HG03565 (cell line): ENCODE results near the gene PCNX3.
"Not testable (repeated sequence)": the region's sequence is repeated elsewhere in the genome, so short reads cannot be mapped to it uniquely, and the experiment has no call there.

ENCODE experiments used
- ATAC-seq: cut with Tn5 transposase; IDR thresholded peaks from one replicate; pipeline ENCODE4 v1.9.1; 2021; ENCODE audit warnings: mild to moderate bottlenecking, moderate library complexity; ENCODE audit not compliant: unreplicated experiment

Gene PCNX3

DNA sequence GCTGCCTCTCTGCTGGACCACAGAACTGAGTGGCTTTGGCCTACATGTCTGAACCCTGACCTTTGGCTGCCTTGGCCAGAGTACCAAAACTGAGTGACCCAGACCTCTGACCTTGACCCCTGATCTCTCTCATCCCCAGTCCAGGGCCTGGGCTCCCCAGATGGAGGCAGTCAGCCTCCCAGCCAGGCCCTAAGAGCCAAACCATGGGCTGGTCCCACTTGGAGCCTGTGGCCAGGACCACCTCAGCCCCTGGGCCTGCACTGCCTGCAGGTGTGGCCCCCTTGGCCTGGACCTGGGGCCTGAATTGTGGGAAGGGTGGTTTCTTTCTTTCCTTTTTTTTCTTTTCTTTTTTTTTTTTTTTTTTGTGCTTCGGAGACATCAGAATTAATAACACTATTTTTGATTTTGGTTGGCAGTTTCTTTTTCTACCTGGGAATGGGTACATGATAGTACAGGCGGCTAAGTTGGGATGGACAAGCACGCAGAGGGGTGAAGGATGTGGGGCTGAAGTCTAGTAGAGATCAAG lies 21.5 kb downstream of the PCNX3 start:
- ATAC-seq, result no peak

GRCh38 chr11:65637794-65638419 lies 22.3 kb downstream of the PCNX3 start, which contains the start of gene SIPA1:
Gene SIPA1, plus strand, starts transcription at chr11:65638101. Its CDS starts 2,821 bp downstream, at chr11:65640922.
- no peak for ATAC-seq

- ATAC-seq, result not testable (repeated sequence)
These were observed 23.6 kb downstream of the PCNX3 start for GRCh38 chr11:65639228-65639597.

DNA sequence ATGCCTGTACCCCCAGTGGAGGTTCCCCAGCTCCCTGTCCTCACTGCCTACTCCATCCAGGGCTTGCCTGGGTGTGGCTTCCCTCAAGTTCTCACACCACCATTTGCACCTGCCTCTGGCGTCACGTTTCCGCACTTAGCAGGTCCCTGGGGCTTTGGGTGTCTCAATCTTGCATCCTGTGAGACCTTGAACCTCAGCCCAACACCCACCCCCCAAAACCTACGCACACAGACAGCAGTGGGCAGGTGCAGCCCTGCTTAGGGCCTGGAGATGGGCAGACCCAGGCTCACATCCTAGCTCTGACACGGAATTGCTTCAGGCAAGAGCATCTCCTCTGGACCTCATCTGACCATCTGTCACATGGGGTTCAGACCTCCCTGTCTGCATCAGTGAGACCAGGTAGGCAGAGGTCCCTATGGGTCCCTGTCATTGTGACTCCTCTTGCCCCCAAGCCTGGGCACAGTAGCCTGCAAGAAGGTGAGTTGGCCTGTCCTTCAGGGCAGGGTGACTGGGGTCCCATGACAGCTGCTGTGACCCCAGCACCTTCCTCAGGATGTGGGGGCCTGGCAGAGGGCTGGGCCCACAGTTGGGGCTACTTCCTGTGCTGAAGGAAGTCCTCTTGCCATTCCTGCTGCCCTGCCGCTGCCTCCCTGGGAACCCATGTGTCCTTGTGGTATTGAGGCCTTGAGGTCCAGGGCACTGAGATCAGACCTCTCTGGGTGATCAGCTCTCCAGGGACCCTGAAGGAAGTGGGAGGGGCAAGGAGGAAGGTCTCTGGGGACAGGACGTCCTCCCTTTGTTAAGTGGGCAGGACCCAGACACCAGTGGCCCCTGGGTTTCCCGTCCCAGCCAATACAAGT lies 24.3 kb downstream of the PCNX3 start:
- ATAC-seq, result peak; percentile 25

GRCh38 chr11:65640483-65641296 lies 25.1 kb downstream of the PCNX3 start:
- ATAC-seq, result no peak

- ATAC-seq, result no peak
These were observed 25.9 kb downstream of the PCNX3 start for GRCh38 chr11:65641297-65642013.

DNA sequence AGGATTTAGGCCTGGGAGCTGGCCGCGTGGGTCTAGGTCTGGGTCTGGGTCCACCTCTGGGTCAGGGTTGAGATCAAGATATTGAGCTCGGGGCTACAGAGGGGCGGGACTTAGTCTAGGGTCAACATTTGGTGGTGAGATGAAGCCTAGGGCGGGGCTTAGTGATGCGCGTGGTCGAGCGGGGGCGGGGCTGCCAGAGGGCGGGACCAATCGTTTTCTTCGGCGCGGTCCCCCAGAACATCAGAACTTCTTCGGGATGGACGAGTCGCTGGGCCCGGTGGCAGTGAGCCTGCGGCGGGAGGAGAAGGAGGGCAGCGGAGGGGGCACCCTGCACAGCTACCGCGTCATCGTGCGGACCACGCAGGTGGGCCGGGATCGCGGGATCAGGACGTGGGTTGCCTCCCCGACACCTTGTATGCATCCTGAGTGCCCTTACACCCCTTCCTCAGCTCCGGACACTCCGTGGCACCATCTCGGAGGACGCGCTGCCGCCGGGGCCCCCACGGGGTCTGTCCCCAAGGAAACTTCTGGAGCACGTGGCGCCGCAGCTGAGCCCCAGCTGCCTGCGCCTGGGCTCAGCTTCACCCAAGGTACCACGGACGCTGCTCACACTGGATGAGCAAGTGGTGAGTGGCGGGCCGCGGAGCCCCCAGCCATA lies 26.6 kb downstream of the PCNX3 start:
- ATAC-seq, result no peak

DNA sequence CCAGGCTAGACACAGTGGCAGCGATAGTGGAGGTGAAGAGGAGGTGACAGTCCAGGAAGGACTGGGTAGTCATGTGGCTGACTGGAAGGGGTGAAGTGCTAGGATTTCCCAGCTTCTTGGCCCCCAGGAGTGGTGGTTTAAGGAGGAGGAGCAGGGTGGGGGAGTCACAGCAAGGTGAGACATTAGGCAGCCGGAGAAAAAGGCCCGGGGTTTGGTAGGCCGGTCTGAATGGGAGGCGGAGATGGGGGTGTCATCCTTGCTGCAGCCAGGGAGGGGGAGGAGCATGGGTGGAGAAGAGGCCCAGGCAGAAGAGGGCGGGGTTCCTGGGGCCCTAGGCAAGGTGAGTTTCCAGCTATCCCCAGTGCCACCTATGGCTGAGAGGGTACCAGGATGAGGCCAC lies 28.4 kb downstream of the PCNX3 start:
- no peak for ATAC-seq

- no peak for ATAC-seq
These were observed 29.3 kb downstream of the PCNX3 start for GRCh38 chr11:65644837-65645236.

DNA sequence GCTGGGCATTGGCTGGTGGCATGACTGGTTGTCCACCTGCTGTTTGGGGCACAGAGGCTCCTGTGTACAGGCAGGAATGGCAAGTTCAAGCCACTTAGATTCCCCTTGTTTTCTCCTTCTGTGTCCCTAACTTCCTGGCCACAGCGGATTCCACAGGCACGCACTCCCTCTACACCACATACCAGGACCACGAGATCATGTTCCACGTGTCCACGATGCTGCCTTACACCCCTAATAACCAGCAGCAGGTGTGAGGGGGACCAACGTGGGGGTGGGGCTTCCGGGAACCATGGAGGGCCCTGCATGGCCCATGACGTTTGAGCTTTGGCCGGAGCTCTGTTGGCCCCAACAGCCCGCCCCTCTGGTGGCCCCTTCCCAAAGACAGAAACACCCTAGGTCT lies 30.1 kb downstream of the PCNX3 start:
- ATAC-seq, result no peak

GRCh38 chr11:65646288-65646957 lies 30.8 kb downstream of the PCNX3 start:
- ATAC-seq, result no peak

DNA sequence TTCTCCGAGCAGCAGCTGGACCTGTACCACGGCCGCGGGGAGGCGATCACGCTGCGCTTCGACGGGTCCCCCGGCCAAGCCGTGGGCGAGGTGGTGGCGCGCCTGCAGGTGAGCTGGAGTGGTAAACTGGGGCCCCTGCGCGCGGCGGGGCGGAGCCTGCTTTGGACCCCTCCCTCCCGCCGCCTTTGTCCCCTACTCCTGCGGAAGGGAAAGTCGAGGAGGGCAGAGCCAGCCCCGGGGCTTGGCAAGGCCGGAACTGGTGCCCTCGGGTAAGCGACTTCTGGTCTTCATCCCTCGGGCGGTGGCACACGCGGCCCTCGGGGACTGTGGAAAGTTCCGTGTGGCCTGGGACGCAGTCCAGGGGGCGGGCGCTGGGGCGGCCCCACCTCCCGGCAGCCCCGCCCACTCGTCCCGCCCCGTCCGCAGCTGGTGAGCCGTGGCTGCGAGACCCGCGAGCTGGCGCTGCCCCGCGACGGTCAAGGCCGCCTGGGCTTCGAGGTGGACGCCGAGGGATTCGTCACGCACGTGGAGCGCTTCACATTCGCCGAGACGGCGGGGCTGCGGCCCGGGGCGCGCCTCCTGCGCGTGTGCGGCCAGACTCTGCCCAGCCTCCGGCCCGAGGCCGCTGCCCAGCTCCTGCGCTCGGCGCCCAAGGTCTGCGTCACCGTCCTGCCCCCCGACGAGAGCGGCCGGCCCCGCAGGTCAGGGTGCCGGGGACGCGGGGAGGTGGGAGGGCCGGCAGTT lies 31.6 kb downstream of the PCNX3 start:
- ATAC-seq, result no peak

- no peak for ATAC-seq
These were observed 33.5 kb downstream of the PCNX3 start for GRCh38 chr11:65648997-65649493.

DNA sequence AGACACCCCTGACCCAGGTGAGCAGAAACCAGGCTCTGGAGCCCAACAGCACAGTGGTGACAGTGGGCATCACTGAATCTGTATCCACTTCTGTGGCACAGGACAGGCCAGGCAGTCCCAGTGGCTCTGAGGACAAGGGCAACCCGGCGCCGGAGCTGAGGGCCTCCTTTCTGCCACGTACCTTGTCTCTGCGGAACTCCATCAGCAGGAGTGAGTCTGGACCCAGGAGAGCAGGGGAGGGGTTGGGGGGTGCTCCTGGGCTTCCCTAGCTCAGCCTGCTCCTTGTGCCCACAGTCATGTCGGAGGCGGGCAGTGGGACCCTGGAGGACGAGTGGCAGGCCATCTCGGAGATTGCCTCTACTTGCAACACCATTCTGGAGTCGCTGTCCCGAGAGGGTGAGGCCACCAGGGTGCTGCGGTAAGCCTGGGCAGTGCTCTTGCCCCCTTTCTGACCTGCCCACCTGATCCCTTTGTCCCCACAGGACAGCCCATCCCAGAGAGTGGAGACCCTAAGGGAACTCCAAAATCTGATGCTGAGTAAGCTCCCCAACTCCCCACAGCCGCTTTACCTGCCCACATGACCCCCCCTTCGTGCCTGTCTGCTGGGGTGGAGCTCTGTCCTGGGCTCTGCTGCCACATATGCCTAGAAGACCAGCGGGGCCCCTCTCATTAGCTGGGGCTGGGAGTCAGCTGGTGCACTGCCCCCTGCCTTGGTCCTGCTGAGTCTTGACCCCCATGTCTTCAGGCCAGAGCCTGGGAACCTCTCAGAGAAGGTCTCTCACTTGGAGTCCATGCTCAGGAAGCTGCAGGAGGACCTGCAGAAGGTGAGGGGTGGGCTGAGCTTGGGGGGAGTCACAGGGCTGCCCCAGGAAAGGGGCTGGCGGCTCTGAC lies 34.3 kb downstream of the PCNX3 start:
- no peak for ATAC-seq

DNA sequence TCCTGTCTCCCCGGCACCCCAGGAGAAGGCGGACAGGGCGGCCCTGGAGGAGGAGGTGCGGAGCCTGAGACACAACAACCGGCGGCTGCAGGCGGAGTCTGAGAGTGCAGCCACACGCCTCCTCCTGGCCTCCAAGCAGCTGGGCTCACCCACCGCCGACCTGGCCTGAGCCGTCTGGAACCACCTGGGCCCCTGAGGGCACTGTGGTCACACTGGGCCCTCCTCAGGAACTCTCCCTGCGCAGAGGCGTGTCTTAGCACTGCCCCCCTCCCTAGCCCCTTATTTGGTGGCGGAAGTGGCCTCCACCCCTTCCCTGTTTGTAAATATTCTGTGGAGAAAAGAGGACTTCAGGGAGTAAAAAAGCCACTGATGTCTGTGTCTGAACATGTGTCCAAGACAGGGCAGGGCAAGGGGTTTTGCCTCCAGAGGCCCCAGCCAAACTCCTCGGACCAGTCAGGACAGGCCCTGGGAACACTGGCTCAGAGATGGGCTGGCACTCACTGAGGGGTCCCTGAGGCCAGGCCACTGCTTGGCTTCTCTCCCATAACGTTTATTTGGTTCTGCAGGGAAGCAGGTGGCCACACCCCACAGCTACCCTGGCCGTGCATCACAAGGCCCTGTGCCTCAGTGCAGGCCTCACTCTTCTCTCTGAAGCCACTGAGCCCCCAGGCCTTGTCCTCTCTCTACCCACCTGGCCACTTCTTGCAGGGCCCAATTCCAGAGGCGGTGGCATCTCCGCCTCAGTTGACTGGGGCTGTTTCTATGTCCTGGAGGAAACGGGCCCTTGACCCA lies 35.2 kb downstream of the PCNX3 start:
- no peak for ATAC-seq

GRCh38 chr11:65651339-65651588 lies 35.7 kb downstream of the PCNX3 start:
- ATAC-seq, result no peak
